Measurements from ENCODE around the gene RGPD8. TPM values are rescaled to one million over a fixed set of nuclear protein-coding genes. Genes with fewer than 3 reads are reported as not detected.
"Not testable (repeated sequence)": the region's sequence is repeated elsewhere in the genome, so short reads cannot be mapped to it uniquely, and the experiment has no call there.

Gene RGPD8
- total and polyA plus RNA-seq, 10 of the 15 experiments (the other 5 are each of a cell fraction or from before 2014, with no cell fraction given), result 0.24 to 9.6 (median 4.2) TPM

- FAIRE-seq; ATAC-seq; BruUV-seq (replicated peaks); RAD21 ChIA-PET (ENCODE audit: unreplicated experiment); H4K20me1 ChIP-seq (ENCODE audit: control insufficient read depth, insufficient read depth); H2AFZ ChIP-seq (ENCODE audit: control insufficient read depth, low read depth, low read length); POLR2A ChIA-PET; SMC1A ChIA-PET (ENCODE audit: uncharacterized antibody, unreplicated experiment); H3K36me3 ChIP-seq (ENCODE audit: control insufficient read depth in 2 of 2, insufficient read depth in 2 of 2, low read length in 1 of 2); H3K79me2 ChIP-seq (ENCODE audit: control insufficient read depth, insufficient read depth, low read length); H3K27ac ChIP-seq (ENCODE audit: control insufficient read depth, insufficient read depth); CTCF ChIA-PET; DNase-seq (ENCODE audit: low read depth, low spot score); H3K9me3 ChIP-seq (replicated peaks; ENCODE audit: control insufficient read depth, insufficient read depth, low read length); H3K4me2 ChIP-seq (ENCODE audit: control insufficient read depth, insufficient read depth); in situ Hi-C loops (cut with MboI); H3K27me3 ChIP-seq (replicated peaks in 1 of 2; ENCODE audit: control insufficient read depth in 2 of 2, insufficient read depth in 2 of 2, low read length in 1 of 2); H3K4me3 ChIP-seq; H3K9ac ChIP-seq (ENCODE audit: control insufficient read depth, insufficient read depth, low read length); H3K4me1 ChIP-seq (ENCODE audit: control insufficient read depth, insufficient read depth, low read length): not testable (repeated sequence)
- intact Hi-C loops (cut with micrococcal nuclease; ENCODE audit: unreplicated experiment), result loop anchor here (10.0 kb wide), 1 partner anchor 551 kb away; the partner anchor contains the start of gene ANAPC1
- WGBS (ENCODE audit: insufficient coverage, insufficient replicate concordance, low lambda C conversion rate, missing lambda C conversion rate), result 47% methylated on average over 13 of the region's 18 CpGs
Measured at GRCh38 chr2:112435716-112436431, 2.4 kb upstream of the RGPD8 start.

- H3K27me3 ChIP-seq (replicated peaks in 1 of 2; ENCODE audit: control insufficient read depth in 2 of 2, insufficient read depth in 2 of 2, low read length in 1 of 2); SMC1A ChIA-PET (ENCODE audit: uncharacterized antibody, unreplicated experiment); ATAC-seq; DNase-seq (ENCODE audit: low read depth, low spot score); H3K9ac ChIP-seq (ENCODE audit: control insufficient read depth, insufficient read depth, low read length); RAD21 ChIA-PET (ENCODE audit: unreplicated experiment); H3K4me3 ChIP-seq; H4K20me1 ChIP-seq (ENCODE audit: control insufficient read depth, insufficient read depth); H3K36me3 ChIP-seq (ENCODE audit: control insufficient read depth in 2 of 2, insufficient read depth in 2 of 2, low read length in 1 of 2); H2AFZ ChIP-seq (ENCODE audit: control insufficient read depth, low read depth, low read length); H3K4me1 ChIP-seq (ENCODE audit: control insufficient read depth, insufficient read depth, low read length); H3K9me3 ChIP-seq (replicated peaks; ENCODE audit: control insufficient read depth, insufficient read depth, low read length); H3K4me2 ChIP-seq (ENCODE audit: control insufficient read depth, insufficient read depth); H3K79me2 ChIP-seq (ENCODE audit: control insufficient read depth, insufficient read depth, low read length); H3K27ac ChIP-seq (ENCODE audit: control insufficient read depth, insufficient read depth); BruUV-seq (replicated peaks); in situ Hi-C loops (cut with MboI); FAIRE-seq: not testable (repeated sequence)
- WGBS (ENCODE audit: insufficient coverage, insufficient replicate concordance, low lambda C conversion rate, missing lambda C conversion rate), result 55% methylated on average over 17 of the region's 33 CpGs
- CTCF ChIA-PET, result interaction anchor here (0.5 kb wide), 1 partner anchor 564 kb away, joined by 3 read pairs; no protein-coding TSS in a partner anchor
- intact Hi-C loops (cut with micrococcal nuclease; ENCODE audit: unreplicated experiment), result loop anchor here (5.0 to 10.0 kb wide), 3 partner anchors 158 to 550 kb away; partner anchors contain the start of genes ANAPC1, ZC3H6 and ZC3H8
- POLR2A ChIA-PET, result interaction anchor here (0.5 kb wide), 1 partner anchor 45 kb away, joined by 4 read pairs; no protein-coding TSS in a partner anchor
Measured at GRCh38 chr2:112434890-112435715, 1.7 kb upstream of the RGPD8 start.

Data from GM12878 (cell line).